Mesenchymal stem cell (in vitro differentiated cells and primary cell): Measurements from ENCODE around the gene TSSK6.

Experiments used
- DNase-seq: peaks from one replicate; pipeline ENCODE4 v3.0.0-alpha.2; 2013
- H2AFZ ChIP-seq: one replicate; pipeline ENCODE4 v1.6.1; 2013; ENCODE audit warnings: low read depth, mild to moderate bottlenecking, control low read depth, inconsistent platforms, low read length, moderate library complexity
- H2AK5ac ChIP-seq: 2 replicates; pipeline ENCODE4 v1.6.1; 2013; ENCODE audit warnings: low read length, moderate library complexity, mild to moderate bottlenecking, inconsistent platforms; ENCODE audit not compliant: severe bottlenecking
- H2BK120ac ChIP-seq: one replicate; pipeline ENCODE4 v1.6.1; 2013; ENCODE audit warnings: low read depth, mild to moderate bottlenecking, inconsistent platforms, low read length, moderate library complexity
- H2BK12ac ChIP-seq, 2 experiments: one replicate each; pipeline ENCODE4 v1.6.1; 2013; ENCODE audit warnings: inconsistent platforms in 2 of 2, low read length in 2 of 2, mild to moderate bottlenecking in 2 of 2, moderate library complexity in 2 of 2, control low read depth in 1 of 2
- H2BK15ac ChIP-seq: one replicate; pipeline ENCODE4 v1.6.1; 2013; ENCODE audit warnings: mild to moderate bottlenecking, low read depth, inconsistent platforms; ENCODE audit not compliant: poor library complexity, severe bottlenecking
- H2BK5ac ChIP-seq: 2 replicates; pipeline ENCODE4 v1.6.1; 2013; ENCODE audit warnings: low read depth, mild to moderate bottlenecking, low read length, control low read depth, inconsistent platforms; ENCODE audit not compliant: poor library complexity, severe bottlenecking
- H3K14ac ChIP-seq, 2 experiments: one replicate each; pipeline ENCODE4 v1.6.1; 2013; ENCODE audit warnings: inconsistent platforms in 2 of 2, low read length in 2 of 2, control low read depth in 1 of 2, mild to moderate bottlenecking in 1 of 2, moderate library complexity in 1 of 2
- H3K18ac ChIP-seq, 2 experiments: one replicate each; pipeline ENCODE4 v1.6.1; 2013; ENCODE audit warnings: inconsistent platforms in 2 of 2, low read length in 2 of 2, control low read depth in 1 of 2, low read depth in 1 of 2, mild to moderate bottlenecking in 1 of 2
- H3K23ac ChIP-seq, 2 experiments: one replicate each; pipeline ENCODE4 v1.6.1; 2013; ENCODE audit warnings: inconsistent platforms in 2 of 2, low read length in 2 of 2, mild to moderate bottlenecking in 2 of 2, moderate library complexity in 2 of 2, control low read depth in 1 of 2
- H3K27ac ChIP-seq: 2 replicates; pipeline ENCODE4 v1.5.1; 2013; ENCODE audit warnings: mild to moderate bottlenecking, moderate library complexity, low read length, control low read depth, inconsistent platforms; ENCODE audit not compliant: poor library complexity, severe bottlenecking
- H3K27me3 ChIP-seq, 2 experiments: 2 replicates each; pipeline versions ENCODE4 v1.6.1 to v1.7.0; 2013; ENCODE audit warnings: low read length in 2 of 2, mild to moderate bottlenecking in 2 of 2, moderate library complexity in 2 of 2, control low read depth in 1 of 2, inconsistent platforms in 1 of 2; ENCODE audit not compliant: control insufficient read depth in 1 of 2, insufficient read depth in 1 of 2
- H3K36me3 ChIP-seq, 2 experiments: 2 replicates each; pipeline versions ENCODE4 v1.6.1 to v1.7.0; 2013; ENCODE audit warnings: low read length in 2 of 2, control low read depth in 1 of 2, inconsistent platforms in 1 of 2, low read depth in 1 of 2, mild to moderate bottlenecking in 1 of 2; ENCODE audit not compliant: insufficient read depth in 2 of 2, control insufficient read depth in 1 of 2
- H3K4ac ChIP-seq, 2 experiments: one replicate each; pipeline ENCODE4 v1.6.1; 2013; ENCODE audit warnings: inconsistent platforms in 2 of 2, low read length in 2 of 2, mild to moderate bottlenecking in 2 of 2, moderate library complexity in 2 of 2, control low read depth in 1 of 2, low read depth in 1 of 2
- H3K4me1 ChIP-seq: 2 replicates; pipeline ENCODE4 v1.6.1; 2013; ENCODE audit warnings: low read depth, low read length, control low read depth; ENCODE audit not compliant: control insufficient read depth, insufficient read depth
- H3K4me2 ChIP-seq: 2 replicates; pipeline ENCODE4 v1.6.1; 2013; ENCODE audit warnings: low read length, mild to moderate bottlenecking, inconsistent platforms; ENCODE audit not compliant: poor library complexity, severe bottlenecking
- H3K4me3 ChIP-seq, 2 experiments: 2 replicates each; pipeline versions ENCODE4 v1.5.1 to v1.7.0; 2013; ENCODE audit warnings: low read length in 2 of 2, mild to moderate bottlenecking in 2 of 2, control low read depth in 1 of 2, low read depth in 1 of 2; ENCODE audit not compliant: insufficient read depth in 1 of 2
- H3K79me1 ChIP-seq: replicated peaks from 2 replicates; pipeline ENCODE4 v1.6.1; 2013; ENCODE audit warnings: mild to moderate bottlenecking, control low read depth, low read length, inconsistent platforms; ENCODE audit not compliant: poor library complexity, severe bottlenecking
- H3K9ac ChIP-seq: 2 replicates; pipeline ENCODE4 v1.7.0; 2013; ENCODE audit warnings: mild to moderate bottlenecking, low read length, moderate library complexity
- H3K9me3 ChIP-seq: 2 replicates; pipeline ENCODE4 v1.7.0; 2013; ENCODE audit warnings: mild to moderate bottlenecking, low read length; ENCODE audit not compliant: control insufficient read depth
- H4K8ac ChIP-seq: one replicate; pipeline ENCODE4 v1.6.1; 2013; ENCODE audit warnings: inconsistent platforms, mild to moderate bottlenecking, low read length, moderate library complexity
- H4K91ac ChIP-seq: one replicate; pipeline ENCODE4 v1.6.1; 2013; ENCODE audit warnings: mild to moderate bottlenecking, low read length, inconsistent platforms
- WGBS: methylation state at CpG from one replicate; pipeline ENCODE4 v1.1.7; 2013; ENCODE audit warnings: mixed read lengths; 5-methylcytosine and 5-hydroxymethylcytosine counted together

TSSK6 gene

DNA sequence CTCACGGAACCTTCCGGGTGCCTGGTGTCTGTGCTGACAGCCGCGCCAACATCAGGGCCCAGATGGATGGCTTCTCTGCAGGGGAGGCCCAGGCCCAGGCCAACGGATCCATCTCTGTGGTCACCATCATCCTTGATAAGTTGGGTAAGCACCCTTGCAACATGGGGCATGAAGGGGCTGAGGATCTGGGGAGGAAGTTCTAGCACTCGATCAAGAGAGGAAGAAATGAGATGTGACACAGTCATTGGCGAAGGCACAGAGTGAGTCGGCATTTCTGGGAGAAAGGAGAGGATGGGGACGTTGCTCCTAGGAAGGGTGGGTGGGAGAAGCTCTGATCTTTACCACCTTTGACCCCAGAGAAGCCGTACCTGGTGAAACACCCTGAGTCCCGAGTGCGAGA, 27.2 kb upstream of the TSSK6 start:
- no peak overlapping the region for H2AK5ac ChIP-seq
- WGBS = 93% methylated on average over 12 of the region's 12 CpGs

DNA sequence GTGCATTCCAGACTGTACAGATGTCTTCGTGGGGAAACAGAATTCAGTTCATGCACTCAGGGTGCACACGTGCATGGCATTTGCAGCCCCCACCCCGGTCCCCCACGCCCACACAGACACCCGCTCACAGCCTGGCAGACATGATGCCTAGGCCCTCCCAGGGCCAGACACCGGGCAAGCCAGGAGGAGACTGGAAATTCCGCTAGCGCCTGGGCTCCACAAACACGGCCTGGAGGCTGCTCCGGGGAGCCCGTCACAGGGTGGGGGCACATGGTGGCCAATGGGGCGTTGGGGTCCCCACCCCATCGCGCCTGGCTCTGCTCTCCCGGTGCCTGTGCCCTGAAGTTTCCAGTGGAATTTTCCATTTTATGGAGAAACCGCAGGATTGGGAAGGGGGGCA, 26.3 kb upstream of the TSSK6 start:
- Histone ChIP-seq H4K8ac (no peak overlapping the region), H3K23ac (no peak overlapping the region), H2BK5ac (no peak overlapping the region), H3K27ac (no peak overlapping the region), H2AFZ (no peak overlapping the region), H3K4me3 (no peak overlapping the region), H3K36me3 (peaks cover 0 to 8% of the 10 kb centered on the region in 2 experiments), H3K4me1 (peaks cover 14% of the 10 kb centered on the region), H3K4ac (no peak overlapping the region), H3K14ac (peak overlapping the region in 1 of 2 experiments; percentile 36), H4K91ac (no peak overlapping the region), H3K18ac (no peak overlapping the region), H3K79me1 (no peaks in the 10 kb centered on the region), H2BK12ac (no peak overlapping the region), H3K27me3 (peaks cover 7 to 72% of the 10 kb centered on the region in 2 experiments), H3K9ac (no peak overlapping the region), H2BK120ac (no peak overlapping the region), H3K4me2 (no peak overlapping the region), H3K9me3 (no peaks in the 10 kb centered on the region), H2BK15ac (no peak overlapping the region), H2AK5ac (no peak overlapping the region)
- DNase-seq = no peak
- 91% methylated on average over 16 of the region's 16 CpGs for WGBS

More for the DNA sequence above, 27.2 kb upstream of the TSSK6 start:
- Histone ChIP-seq H3K79me1 (no peaks in the 10 kb centered on the region), H3K14ac (no peak overlapping the region), H2BK12ac (no peak overlapping the region), H2AFZ (no peak overlapping the region), H3K4ac (no peak overlapping the region), H3K27me3 (peaks cover 7 to 81% of the 10 kb centered on the region in 2 experiments), H2BK5ac (no peak overlapping the region), H4K8ac (no peak overlapping the region), H3K9me3 (no peaks in the 10 kb centered on the region), H3K4me3 (peak overlapping the region in 1 of 2 experiments; percentile 12), H3K18ac (no peak overlapping the region), H3K9ac (no peak overlapping the region), H3K4me1 (peaks cover 14% of the 10 kb centered on the region), H3K27ac (no peak overlapping the region), H2BK120ac (no peak overlapping the region), H3K36me3 (peaks cover 0 to 8% of the 10 kb centered on the region in 2 experiments), H4K91ac (no peak overlapping the region), H3K23ac (no peak overlapping the region), H3K4me2 (no peak overlapping the region), H2BK15ac (no peak overlapping the region)
- DNase-seq = no peak

DNA sequence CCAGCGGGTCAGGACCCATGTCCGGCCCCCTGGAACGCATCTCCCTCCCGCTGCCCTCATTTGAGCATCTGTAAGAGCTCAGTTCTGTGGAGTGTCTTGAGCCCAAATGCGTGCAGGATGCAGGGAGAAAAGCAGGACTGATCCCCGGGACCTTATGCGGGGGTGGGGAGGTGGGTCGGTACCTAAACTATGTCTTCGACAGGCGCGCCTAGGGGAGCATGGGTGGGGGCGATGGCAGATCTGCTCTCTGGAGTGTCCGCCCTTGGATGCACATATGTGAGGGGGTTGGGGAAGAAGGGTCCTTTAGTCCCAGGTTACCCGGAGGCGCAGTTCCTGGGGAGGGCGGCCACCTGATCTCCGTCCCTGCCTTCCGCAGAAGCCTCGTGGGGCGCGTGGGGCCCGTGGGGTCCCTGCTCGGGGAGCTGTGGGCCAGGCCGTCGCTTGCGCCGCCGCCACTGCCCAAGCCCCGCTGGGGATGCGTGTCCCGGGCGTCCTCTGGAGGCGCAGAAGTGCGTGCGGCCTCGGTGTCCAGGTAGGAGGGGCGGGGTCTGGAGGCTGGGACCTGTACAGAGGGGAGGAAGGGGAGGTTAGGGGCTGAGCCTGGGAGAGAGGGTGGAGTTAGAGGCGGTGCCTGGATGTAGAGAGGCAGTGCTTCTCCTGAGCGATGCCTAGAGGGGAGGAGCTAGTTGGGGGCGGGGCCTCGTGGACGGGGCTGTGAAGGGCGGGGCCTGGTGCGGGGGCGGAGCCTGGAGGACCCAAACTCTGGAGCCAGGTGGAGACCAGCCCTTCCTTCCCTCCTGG, 25.6 kb upstream of the TSSK6 start:
- H3K4me2 ChIP-seq = no peak overlapping the region
- H3K79me1 ChIP-seq = no peaks in the 10 kb centered on the region
- no peak overlapping the region for H2AK5ac ChIP-seq

DNA sequence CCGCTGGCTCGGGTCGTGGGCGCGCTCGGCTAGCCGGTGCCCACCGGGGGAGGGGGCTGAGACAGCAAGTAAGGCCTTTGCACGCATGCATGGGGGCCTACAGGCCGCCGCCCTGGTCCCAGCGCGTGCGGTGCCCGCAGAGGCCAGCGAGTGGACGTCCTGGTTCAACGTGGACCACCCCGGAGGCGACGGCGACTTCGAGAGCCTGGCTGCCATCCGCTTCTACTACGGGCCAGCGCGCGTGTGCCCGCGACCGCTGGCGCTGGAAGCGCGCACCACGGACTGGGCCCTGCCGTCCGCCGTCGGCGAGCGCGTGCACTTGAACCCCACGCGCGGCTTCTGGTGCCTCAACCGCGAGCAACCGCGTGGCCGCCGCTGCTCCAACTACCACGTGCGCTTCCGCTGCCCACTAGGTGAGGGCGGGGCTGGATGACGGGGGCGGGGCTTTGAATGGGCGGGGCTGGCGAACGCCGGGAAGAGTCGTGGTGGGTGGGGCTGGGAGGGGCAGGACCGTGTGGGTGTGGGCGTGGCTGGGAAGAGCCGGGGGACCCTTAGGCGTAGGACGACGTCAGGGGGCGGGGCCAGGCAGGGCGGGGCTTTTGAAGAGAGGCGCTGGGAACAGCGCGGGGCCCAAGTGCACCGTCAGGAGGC, 24.8 kb upstream of the TSSK6 start:
- Histone ChIP-seq H3K79me1 (no peaks in the 10 kb centered on the region), H2BK12ac (no peak overlapping the region), H3K9me3 (no peaks in the 10 kb centered on the region), H4K91ac (no peak overlapping the region), H3K36me3 (peaks cover 0 to 16% of the 10 kb centered on the region in 2 experiments), H2BK120ac (no peak overlapping the region), H2AFZ (no peak overlapping the region), H2BK5ac (no peak overlapping the region), H3K23ac (no peak overlapping the region), H3K4me2 (no peak overlapping the region), H3K18ac (no peak overlapping the region), H2BK15ac (no peak overlapping the region), H2AK5ac (no peak overlapping the region), H3K4ac (no peak overlapping the region), H3K4me3 (no peak overlapping the region), H3K14ac (no peak overlapping the region), H3K27me3 (peaks cover 7 to 66% of the 10 kb centered on the region in 2 experiments), H3K9ac (no peak overlapping the region), H3K27ac (no peak overlapping the region), H3K4me1 (peaks cover 14% of the 10 kb centered on the region), H4K8ac (no peak overlapping the region)
- WGBS = 55% methylated on average over 67 of the region's 74 CpGs
- DNase-seq = peak; percentile 38

More for the DNA sequence above, 25.6 kb upstream of the TSSK6 start:
- no peak overlapping the region for H4K91ac ChIP-seq
- H2BK5ac ChIP-seq = no peak overlapping the region
- no peak overlapping the region for H3K27ac ChIP-seq
- DNase-seq = peak; percentile 43
- H3K36me3 ChIP-seq = peaks cover 0 to 9% of the 10 kb centered on the region in 2 experiments
- no peak overlapping the region for H3K4ac ChIP-seq
- H3K4me1 ChIP-seq = peaks cover 14% of the 10 kb centered on the region
- no peak overlapping the region for H3K23ac ChIP-seq
- no peak overlapping the region for H4K8ac ChIP-seq
- H3K4me3 ChIP-seq = no peak overlapping the region
- no peaks in the 10 kb centered on the region for H3K9me3 ChIP-seq
- no peak overlapping the region for H2BK12ac ChIP-seq
- no peak overlapping the region for H2BK120ac ChIP-seq
- no peak overlapping the region for H3K9ac ChIP-seq
- H3K18ac ChIP-seq = peak overlapping the region in 1 of 2 experiments; percentile 34
- H3K27me3 ChIP-seq = peaks cover 7 to 66% of the 10 kb centered on the region in 2 experiments
- peak overlapping the region; percentile 29 for H2AFZ ChIP-seq
- H2BK15ac ChIP-seq = no peak overlapping the region
- no peak overlapping the region for H3K14ac ChIP-seq
- WGBS = 20% methylated on average over 45 of the region's 45 CpGs
